SU-DHL-6 (cell line): Measurements from ENCODE around the gene RNASE8.

Source experiments
- CTCF ChIP-seq: fragments of 200-600 bp; sonication (generic); IDR thresholded peaks from one replicate; pipeline ENCODE4 v1.5.1; 2017; ENCODE audit warnings: antibody characterized with exemption, mild to moderate bottlenecking, low read length, moderate library complexity; ENCODE audit not compliant: insufficient read depth, poor library complexity, severe bottlenecking
- EZH2phosphoT487 ChIP-seq: fragments of 200-600 bp; sonication (generic), shearing (Covaris generic); conservative IDR thresholded peaks from 2 replicates; pipeline ENCODE4 v1.6.1; 2018; ENCODE audit warnings: mild to moderate bottlenecking, antibody characterized with exemption, low read length, moderate library complexity, mixed read lengths

GRCh38 chr14:21097636-21098075 lies 40.0 kb downstream of the RNASE8 start:
- no peak for TF ChIP-seq CTCF
- no peak for TF ChIP-seq EZH2phosphoT487
